BE2C (cell line): ENCODE measurements around the gene PAQR8.

Experiments used
- DNase-seq: peaks from one replicate; pipeline ENCODE4 v3.0.0-alpha.2; 2020
- H3K27me3 ChIP-seq: fragments of 250-450 bp; sonication (Bioruptor Pico); 2 replicates; pipeline ENCODE4 v1.5.1; 2020; ENCODE audit warnings: mild to moderate bottlenecking
- H3K36me3 ChIP-seq: fragments of 250-450 bp; sonication (Bioruptor Pico); 2 replicates; pipeline ENCODE4 v1.5.1; 2020; ENCODE audit warnings: mild to moderate bottlenecking
- H3K4me1 ChIP-seq: fragments of 250-450 bp; sonication (Bioruptor Pico); 2 replicates; pipeline ENCODE4 v1.5.1; 2020
- H3K4me3 ChIP-seq: 2 replicates; pipeline ENCODE4 v1.5.1; 2011; ENCODE audit warnings: low read depth, low read length
- H3K9me3 ChIP-seq: fragments of 250-450 bp; sonication (Bioruptor Pico); 2 replicates; pipeline ENCODE4 v1.5.1; 2020
- TF ChIP-seq, protein P1 (sequence below): IDR thresholded peaks from 2 replicates; pipeline ENCODE4 v1.5.1; 2012; ENCODE audit warnings: mild to moderate bottlenecking, low read depth, low read length

PAQR8 gene

DNA sequence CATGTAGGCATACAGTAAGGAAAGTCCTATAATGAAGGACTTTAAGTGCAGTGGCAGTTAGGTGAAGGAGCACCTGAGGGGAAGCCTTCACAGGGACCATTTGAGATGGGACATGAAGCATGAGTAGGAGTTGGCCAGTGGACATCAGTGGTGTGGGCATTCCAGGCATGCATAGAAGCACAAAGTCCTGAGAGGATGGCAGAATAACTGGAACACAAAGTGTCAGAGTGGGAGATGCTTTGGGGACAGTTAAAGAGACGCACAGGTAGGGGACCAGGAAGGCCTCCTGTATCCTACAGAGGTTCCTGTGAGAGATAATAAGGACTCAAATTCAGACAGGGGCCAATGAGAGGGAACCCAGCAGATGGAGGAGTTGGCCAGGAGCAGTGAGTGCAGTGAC is 31.8 kb downstream of the PAQR8 start:
- H3K27me3 ChIP-seq, result no peaks in the 10 kb centered on the region
- no peaks in the 10 kb centered on the region for H3K9me3 ChIP-seq
- DNase-seq, result no peak
- peaks cover 29% of the 10 kb centered on the region for H3K4me1 ChIP-seq
- no peak overlapping the region for H3K4me3 ChIP-seq
- TF ChIP-seq, protein P1, sequence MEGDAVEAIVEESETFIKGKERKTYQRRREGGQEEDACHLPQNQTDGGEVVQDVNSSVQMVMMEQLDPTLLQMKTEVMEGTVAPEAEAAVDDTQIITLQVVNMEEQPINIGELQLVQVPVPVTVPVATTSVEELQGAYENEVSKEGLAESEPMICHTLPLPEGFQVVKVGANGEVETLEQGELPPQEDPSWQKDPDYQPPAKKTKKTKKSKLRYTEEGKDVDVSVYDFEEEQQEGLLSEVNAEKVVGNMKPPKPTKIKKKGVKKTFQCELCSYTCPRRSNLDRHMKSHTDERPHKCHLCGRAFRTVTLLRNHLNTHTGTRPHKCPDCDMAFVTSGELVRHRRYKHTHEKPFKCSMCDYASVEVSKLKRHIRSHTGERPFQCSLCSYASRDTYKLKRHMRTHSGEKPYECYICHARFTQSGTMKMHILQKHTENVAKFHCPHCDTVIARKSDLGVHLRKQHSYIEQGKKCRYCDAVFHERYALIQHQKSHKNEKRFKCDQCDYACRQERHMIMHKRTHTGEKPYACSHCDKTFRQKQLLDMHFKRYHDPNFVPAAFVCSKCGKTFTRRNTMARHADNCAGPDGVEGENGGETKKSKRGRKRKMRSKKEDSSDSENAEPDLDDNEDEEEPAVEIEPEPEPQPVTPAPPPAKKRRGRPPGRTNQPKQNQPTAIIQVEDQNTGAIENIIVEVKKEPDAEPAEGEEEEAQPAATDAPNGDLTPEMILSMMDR, result no peak
- peaks cover 6% of the 10 kb centered on the region for H3K36me3 ChIP-seq

DNA sequence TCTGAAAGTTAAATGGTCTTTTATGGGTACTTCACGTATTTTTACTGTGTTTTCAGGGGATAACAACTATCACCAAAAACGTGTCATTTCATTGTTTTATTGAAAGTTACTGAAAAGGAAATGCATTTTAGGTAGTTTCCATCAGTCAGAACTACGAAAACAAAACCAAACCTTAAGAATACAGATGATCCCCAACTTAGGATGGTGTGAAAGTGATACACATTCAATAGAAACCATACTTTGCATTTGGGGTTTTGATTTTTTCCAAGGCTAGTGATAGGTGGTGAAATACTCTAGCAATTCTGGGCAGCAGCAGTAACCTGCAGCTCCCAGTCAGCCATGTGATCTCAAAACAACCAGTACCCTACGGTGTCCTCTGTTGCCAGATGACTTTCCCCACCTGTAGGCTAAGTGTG is 32.3 kb downstream of the PAQR8 start:
- peaks cover 29% of the 10 kb centered on the region for H3K4me1 ChIP-seq
- no peaks in the 10 kb centered on the region for H3K9me3 ChIP-seq
- peaks cover 6% of the 10 kb centered on the region for H3K36me3 ChIP-seq
- TF ChIP-seq, protein P1, result no peak
- no peak for DNase-seq
- H3K4me3 ChIP-seq, result no peak overlapping the region
- H3K27me3 ChIP-seq, result no peaks in the 10 kb centered on the region

DNA sequence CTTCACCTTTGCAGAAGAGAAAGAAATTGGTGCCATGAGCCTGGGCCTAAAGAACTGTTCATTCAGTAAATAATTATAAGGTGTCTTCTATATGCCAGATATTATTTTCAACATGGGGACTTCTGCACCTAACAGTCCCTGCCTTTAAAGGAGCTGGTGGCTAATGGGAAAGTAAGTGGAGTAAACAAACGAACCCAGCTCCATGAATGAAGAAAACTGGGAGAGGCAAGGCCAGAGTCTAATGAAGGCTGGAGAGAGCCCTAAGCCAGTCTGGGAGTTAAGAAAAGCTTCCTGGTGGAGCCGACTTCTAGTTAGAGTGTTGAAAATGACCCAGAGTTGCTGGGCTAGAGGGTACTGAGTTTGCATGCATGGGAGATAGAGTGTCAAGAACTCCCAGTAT is 34.0 kb downstream of the PAQR8 start:
- H3K4me3 ChIP-seq, result no peak overlapping the region
- peaks cover 11% of the 10 kb centered on the region for H3K36me3 ChIP-seq
- TF ChIP-seq, protein P1, result no peak
- no peaks in the 10 kb centered on the region for H3K9me3 ChIP-seq
- DNase-seq, result no peak
- peaks cover 37% of the 10 kb centered on the region for H3K4me1 ChIP-seq
- no peaks in the 10 kb centered on the region for H3K27me3 ChIP-seq

DNA sequence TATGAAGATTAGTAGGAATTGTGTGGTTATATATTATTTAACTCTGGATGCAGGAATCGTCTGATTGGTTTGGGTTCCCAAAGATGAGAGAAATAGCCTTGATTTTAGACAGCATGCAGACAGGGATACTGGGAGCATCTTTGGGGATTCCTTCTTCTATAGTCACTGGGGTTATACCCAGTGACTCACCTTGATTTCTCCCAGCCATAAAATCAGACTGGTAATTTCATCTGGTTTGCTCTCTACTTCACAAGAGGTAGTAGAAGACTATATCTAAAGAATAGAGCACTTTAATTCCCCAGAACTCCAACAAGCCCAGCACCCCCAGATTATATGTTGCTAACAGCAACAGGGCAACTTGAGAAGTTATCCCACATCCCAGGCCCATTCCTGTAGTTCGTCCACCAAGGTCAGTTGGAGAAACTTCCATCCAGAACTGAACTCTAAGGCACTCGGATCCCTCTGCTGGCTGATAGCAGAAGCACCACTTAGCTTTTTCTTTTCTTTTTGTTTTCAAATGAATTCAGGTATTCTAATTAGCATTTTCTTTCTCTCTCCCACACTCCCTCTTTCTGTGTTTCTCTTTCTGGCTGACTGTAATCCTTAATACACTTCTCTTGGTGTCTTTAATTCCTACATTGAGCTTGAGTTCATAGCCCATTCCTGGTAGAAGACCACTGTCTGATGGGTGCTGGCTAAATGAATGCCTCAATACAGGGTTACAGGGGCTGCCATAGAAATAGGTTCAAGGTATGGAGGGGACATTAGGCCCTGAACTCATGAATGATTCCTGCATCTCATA is 37.8 kb downstream of the PAQR8 start:
- peak; percentile 59 for DNase-seq
- H3K9me3 ChIP-seq, result no peaks in the 10 kb centered on the region
- peaks cover 45% of the 10 kb centered on the region for H3K4me1 ChIP-seq
- H3K4me3 ChIP-seq, result no peak overlapping the region
- H3K36me3 ChIP-seq, result peaks cover 34% of the 10 kb centered on the region
- H3K27me3 ChIP-seq, result no peaks in the 10 kb centered on the region
- TF ChIP-seq, protein P1, result peak; percentile 88

- Histone ChIP-seq H3K4me1 (peaks cover 47% of the 10 kb centered on the region), H3K27me3 (no peaks in the 10 kb centered on the region)
- TF ChIP-seq, protein P1, result no peak
These were observed 38.5 kb downstream of the PAQR8 start for GRCh38 chr6:52400313-52401041.

DNA sequence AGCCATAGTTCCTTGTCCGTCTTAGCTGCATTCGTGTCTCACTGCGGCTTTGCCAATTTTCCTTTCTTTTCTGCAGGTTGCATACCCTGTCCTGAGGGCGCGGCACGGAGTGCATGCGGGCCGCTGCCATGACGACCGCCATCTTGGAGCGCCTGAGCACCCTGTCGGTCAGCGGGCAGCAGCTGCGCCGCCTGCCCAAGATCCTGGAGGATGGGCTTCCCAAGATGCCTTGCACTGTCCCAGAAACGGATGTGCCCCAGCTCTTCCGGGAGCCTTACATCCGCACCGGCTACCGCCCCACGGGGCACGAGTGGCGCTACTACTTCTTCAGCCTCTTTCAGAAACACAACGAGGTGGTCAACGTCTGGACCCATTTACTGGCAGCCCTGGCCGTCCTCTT is 41.1 kb downstream of the PAQR8 start:
- Histone ChIP-seq H3K4me3 (no peak overlapping the region), H3K9me3 (no peaks in the 10 kb centered on the region), H3K4me1 (peaks cover 43% of the 10 kb centered on the region), H3K27me3 (no peaks in the 10 kb centered on the region), H3K36me3 (peaks cover 46% of the 10 kb centered on the region)
- no peak for DNase-seq
- TF ChIP-seq, protein P1, result no peak

More at GRCh38 chr6:52400313-52401041, 38.5 kb downstream of the PAQR8 start:
- no peaks in the 10 kb centered on the region for H3K9me3 ChIP-seq
- no peak overlapping the region for H3K4me3 ChIP-seq
- peaks cover 42% of the 10 kb centered on the region for H3K36me3 ChIP-seq
- DNase-seq, result no peak
